ENCODE measurements around the gene SNX17.

Gene SNX17

DNA sequence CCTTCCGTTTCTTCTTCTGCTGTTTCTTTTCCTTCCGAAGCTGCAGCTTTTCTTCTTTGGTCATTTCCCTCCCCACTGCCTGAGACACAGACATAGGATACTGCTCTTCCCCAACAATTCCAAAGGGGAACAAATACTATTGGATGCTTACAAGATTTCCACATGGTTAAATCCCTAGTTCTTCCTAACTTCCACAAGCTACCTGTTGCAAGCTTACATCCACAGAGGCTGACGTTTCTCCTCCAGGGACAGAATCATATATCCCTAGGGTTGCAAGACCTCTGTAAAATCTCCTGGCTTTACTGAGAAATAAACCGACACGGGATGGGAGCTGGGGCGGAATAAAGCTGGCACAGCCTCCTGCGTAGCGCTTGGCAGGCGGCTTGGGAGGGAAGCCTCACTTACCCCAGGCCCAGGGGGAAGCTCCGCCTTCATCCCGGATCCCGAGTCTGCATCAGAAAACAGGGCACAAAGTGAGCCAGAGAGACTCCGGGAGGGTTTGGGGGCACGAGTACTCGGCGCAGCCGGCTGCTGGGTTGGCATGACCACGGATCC, 868 bp upstream of the SNX17 start:
- no peak for DNase-seq (ENCODE audit: low read depth)

DNA sequence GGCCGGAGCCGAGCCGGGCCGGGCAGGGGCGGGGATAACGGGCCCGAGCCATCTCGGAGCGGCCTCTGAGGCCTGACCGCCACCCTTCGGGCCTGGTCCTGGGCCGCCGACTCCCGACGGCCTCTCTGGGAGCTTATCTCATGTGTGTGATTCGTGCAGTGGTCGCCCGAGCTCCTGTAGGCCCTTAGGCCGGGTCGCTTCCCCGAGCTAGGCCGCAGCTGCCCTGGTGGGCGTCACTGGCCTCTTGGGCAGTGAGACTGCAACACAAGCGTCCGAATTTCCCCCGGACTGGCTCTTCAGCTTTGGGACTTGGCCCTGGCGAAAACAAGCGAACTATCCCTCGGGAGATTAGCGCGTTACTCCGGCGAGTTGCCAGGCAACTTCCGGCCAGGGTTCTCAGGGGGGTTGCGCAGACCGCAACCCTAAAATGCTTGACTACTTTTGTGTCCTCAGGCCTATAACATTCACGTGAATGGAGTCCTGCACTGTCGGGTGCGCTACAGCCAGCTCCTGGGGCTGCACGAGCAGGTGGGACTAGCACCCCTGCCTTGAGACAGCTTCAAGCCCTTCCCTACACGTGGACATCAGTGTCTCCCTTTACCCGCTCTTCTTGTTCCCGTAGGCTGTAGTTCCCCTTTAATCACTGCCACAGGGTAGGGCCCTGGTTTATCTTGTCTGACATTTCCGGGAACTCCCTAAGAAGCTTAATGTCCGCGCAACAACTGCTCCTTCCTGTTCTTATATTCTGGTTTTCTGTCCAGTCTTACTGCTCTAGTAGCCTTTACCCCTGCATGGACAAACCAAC, 602 bp downstream of the SNX17 start:
- DNase-seq (ENCODE audit: low read depth): no peak

DNA sequence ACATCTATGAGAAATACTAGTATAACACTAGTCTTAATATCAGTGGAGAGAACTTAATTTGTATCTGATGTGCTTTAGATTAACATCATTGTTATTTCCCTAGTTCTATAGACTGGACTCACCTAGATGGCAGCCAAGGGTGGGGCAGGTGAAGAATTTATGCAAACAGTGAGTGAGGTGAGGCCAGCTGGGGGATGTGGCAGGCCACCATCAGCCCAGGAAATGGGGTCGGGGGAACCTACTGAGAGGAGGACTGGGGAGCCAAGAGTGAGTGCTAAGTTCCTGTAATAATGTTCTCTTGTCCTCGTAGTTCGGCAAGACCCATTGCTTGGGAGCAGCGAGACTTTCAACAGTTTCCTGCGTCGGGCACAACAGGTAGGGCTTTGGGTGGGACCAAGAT, 2.5 kb downstream of the SNX17 start:
- DNase-seq (ENCODE audit: low read depth): no peak

DNA sequence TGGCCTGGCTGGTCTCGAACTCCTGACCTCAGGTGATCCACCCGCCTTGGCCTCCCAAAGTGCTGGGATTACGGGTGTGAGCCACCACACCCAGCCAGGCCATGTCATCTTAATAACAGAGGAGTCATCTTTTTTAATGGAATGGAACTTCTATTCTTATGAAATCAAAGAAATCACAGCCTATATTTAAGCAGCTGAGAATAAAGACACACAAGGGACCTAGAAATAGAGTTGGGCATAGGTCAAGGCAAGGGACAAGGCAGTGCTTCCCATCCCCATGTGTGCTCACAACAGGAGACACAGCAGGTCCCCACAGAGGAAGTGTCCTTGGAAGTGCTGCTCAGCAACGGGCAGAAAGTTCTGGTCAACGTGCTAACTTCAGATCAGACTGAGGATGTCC, 3.2 kb downstream of the SNX17 start:
- DNase-seq (ENCODE audit: low read depth): no peak

DNA sequence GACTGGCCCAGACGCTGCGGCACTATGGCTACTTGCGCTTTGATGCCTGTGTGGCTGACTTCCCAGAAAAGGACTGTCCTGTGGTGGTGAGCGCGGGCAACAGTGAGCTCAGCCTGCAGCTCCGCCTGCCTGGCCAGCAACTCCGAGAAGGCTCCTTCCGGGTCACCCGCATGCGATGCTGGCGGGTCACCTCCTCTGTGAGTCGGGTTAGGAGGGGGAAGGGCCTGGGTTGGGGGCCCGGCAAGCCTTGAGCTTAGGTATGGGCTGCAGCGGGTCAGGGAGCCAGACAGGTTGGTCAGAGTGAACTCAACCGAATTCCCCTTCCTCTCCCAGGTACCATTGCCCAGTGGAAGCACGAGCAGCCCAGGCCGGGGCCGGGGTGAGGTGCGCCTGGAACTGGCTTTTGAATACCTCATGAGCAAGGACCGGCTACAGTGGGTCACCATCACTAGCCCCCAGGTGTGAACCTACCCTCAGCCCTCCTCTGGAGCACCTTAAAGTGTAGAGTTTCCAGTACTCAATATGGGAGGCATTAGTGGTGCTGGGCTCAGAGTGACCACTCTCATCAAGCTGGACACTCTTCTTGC, 5.2 kb downstream of the SNX17 start:
- no peak for DNase-seq (ENCODE audit: low read depth)

DNA sequence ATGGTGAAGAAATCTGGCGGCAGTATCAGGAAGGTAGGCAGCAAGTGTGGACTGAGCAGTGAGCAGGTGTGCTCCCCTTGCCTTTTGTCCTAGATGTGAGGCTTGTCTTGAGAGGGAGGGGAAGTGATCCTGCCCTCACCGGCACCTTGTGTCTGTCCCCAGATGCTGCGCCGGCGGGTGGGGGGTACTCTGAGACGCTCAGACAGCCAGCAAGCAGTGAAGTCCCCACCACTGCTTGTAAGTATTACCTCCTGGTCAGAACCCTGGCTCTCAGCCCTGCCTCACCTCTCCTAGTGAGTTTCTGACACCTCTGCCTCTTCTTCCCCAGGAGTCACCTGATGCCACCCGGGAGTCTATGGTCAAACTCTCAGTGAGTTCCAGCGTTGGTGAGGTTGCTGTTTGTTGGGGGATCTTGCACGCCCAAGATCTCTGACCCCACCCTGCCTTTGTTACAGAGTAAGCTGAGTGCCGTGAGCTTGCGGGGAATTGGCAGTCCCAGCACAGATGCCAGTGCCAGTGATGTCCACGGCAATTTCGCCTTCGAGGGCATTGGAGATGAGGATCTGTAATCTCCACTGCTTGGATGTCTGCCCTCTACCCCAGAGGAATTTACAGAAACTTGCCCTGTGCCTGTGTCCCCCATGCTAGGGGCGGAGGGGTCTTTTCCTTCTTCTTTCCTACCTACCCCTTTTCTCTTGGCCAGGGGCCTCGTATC, 5.9 kb downstream of the SNX17 start:
- DNase-seq (ENCODE audit: low read depth): no peak

DNA sequence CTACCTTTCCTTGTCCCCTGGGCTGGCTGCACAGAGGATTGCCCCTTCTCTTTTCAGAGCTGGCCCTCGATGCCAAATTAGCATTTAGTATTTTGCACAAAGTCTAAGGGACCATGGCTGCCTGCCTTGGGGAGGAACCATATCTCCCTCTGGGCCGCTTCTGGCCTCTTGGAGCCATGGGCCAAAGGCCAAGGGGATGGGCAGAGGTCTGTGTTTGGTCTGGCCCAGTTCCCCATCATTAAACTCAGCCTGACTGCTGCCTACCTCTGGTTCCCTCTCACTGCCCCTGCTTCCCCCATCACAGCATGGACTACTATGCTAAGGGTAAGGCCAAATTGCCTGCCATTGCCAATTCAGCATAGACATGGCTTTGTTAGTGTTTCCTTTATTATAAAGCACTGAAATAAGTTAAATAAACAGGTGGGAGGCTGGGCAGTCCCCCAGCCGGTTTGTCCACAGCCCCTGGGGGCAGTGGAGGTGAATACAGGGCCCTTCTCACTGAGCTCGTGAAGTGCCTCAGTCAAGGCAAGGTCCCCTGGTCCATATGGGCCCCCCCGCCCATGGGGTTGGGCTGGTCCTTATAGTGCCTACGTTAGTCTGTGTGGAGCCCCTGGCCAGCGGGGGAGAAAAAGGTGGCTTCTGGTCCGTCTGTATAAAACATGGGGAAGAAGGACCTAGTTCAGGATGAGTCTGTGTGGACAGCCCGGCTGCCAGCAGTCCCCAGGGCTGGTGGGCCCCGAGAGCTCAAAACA, 6.6 kb downstream of the SNX17 start:
- DNase-seq (ENCODE audit: low read depth): no peak

DNA sequence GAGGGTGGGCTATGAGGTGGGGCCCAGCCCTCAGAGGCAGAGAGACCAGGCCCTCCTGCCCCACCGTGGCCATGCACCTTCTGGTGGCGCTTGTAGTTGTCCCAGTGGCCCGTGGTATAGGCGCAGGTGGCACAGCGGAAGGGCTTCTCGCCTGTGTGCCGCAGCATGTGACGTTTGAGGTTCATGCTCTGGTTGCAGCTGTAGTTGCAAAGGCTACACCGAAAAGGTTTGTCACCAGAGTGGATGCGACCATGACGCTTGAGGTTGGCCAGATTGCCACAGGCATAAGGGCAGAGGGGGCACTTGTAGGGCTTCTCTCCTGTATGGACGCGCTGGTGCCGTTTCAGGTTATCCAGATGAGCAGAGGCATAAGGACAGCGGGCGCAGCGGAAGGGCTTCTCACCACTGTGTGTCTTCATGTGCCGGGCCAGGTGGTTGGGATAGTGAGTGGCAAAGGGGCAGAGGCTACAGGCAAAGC, 7.2 kb downstream of the SNX17 start:
- no peak for DNase-seq (ENCODE audit: low read depth)

DNA sequence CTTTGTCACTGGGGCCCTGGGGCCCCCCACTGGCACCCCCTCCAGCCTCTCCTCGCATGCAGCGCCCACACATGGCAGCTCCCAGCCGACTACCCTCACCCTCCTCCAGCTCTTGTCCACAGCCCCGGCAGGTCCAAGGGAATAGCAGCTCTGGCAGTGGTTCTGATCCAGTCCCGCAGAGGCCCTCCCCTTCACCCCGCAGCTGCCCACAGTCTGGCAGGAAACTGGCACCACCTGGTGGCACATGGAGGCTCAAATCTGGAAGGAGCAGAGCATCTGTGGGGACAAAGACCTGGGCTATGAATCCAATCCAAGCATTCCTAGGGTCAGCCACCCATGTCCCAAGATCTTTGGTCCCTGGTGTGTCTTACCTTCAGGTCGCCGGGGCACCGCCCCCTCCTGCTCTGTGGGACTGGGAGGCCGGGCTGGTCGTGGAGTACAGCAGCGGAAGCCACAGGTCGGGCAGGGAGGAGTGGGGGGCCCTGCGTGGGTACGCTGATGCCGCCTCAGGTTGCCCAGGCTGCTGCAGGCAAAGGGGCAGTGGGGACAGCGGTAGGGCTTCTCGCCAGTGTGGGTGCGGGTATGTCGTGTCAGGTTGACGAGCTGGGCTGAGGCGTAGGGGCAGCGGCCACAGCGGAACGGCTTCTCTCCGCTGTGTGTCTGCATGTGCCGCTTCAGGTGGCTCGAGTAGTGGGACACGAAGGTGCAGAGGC, 7.8 kb downstream of the SNX17 start:
- no peak for DNase-seq (ENCODE audit: low read depth)

DNA sequence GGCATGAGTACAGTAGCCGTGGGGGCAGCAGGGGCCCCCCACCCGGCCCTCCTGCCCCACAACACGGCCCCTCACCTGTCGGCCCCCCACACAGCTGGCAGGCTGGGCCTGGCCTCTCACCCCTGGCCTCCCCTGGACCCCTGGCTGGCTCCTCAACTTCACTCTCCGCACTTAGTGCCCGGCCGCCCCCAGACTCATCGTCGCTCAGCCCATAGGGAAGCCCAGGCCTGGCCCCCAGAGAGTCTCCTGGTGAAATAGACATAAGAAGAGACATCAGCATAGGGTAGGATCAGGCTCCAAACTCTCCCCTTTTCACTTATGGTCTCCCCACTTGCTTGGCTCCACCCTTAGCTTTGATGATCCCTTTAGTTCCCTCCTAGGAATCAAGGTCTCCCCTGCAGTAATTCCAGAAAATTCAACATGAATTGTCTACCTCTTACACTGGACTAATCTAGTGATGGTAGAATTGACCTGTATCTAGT, 8.4 kb downstream of the SNX17 start:
- no peak for DNase-seq (ENCODE audit: low read depth)

DNA sequence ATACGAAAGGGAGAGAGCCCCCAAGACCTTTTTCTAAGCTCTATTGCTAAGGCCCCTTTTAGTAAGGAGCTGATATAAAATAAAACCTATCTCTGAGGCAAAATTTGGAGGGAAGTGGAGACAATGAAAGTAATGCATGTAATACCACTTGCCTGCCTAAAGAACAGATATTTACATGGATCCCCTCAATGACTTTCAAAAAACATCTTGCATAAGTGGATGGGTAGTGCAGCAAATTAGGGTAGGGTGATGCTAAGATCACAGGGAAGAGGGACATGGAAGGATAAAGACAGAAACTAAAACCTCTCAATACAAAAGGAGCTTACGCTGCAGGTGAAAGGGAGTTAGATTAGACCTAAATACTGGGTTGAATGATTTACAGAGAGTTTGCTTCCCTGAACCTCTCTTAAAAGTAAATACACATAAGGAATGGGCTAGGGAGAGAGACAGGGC, 9.0 kb downstream of the SNX17 start:
- no peak for DNase-seq (ENCODE audit: low read depth)

DNA sequence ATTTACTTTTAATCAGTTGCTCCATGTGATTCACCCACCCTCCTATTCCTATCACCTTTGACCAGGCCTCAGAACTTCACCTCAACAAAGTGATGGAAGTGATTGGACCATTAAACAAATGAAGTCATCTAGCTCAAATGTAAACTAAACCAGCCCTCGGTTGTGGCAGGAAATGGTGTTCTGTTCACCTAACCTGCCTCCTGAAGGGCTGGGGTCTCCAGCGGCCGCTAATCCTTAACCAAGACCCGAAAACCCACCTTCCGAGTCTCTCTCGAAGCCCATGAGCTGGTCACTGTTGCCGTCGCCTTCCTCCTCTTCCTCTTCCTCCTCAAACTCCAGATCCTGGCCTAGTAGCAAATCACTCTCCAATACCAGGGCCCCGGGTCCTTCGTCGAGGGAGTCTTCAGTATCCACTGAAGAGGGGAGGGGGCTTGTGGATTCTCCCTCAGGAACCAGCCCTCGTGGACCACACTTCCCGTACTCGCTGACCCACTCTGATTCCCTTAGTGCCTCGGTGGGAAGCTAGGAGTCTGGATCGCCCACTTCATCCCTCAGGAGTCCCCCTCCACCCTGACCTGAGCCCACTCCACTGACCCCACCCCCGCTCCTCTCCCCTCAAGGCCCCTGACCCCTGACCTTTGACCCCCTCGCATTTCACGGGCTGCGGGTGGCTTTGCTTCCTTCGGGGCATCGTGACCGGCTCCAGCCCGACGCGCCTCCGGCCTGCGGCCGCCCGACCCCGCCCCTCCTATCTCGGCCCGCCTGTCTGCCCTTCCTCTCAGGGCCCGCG, 9.6 kb downstream of the SNX17 start:
- peak; percentile 29 for DNase-seq (ENCODE audit: low read depth)

DNA sequence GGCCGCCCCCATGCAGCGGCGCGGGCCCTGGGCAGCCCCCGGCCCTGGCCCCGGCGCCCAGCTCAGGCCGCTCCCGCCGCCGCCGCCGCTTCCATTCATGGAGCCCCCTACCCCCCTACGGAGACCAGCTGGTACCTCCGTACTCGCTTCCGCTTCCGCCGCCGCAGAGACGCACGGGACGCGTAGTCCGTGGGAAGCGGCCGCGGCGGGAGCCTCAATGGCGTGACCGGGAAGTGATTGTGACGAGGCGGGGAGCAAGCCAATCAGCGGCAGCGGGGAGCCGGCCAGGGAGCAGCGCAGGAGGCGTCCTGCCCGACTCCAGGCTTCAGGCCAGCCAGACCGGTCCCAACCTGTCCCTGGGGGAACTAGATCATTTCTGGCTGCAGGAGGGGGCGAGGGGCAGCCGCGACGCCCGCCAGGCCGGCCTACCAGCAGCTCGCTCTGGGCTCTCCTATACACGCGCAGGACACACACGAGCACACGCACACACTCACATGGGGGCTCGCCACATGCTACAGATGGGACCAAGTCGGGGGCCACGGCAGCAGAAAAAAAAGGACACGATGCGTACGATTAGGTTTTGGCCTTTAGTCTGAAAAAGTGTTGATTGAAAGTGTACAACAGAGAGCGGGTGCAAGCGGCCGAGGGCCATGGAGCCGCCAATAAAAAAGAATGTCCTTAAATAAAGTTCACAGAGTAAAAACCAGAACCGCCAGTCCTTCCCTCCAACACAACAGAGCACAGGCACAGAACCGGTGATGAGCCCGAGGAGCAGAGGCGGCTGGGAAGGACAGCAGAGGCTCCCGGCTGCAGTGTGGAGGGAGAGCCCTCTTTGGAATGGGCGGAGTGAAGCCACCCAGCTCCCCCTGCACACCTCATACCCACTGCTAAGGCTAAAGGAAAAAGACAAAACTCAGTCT, 10.5 kb downstream of the SNX17 start, which contains the start of gene ZNF513:
Gene ZNF513, minus strand, starts transcription at position 109 of the 920 bp plus-strand sequence. CDS start 208 bp downstream, outside the sequence.
- peak; percentile 83 for DNase-seq (ENCODE audit: low read depth)

DNA sequence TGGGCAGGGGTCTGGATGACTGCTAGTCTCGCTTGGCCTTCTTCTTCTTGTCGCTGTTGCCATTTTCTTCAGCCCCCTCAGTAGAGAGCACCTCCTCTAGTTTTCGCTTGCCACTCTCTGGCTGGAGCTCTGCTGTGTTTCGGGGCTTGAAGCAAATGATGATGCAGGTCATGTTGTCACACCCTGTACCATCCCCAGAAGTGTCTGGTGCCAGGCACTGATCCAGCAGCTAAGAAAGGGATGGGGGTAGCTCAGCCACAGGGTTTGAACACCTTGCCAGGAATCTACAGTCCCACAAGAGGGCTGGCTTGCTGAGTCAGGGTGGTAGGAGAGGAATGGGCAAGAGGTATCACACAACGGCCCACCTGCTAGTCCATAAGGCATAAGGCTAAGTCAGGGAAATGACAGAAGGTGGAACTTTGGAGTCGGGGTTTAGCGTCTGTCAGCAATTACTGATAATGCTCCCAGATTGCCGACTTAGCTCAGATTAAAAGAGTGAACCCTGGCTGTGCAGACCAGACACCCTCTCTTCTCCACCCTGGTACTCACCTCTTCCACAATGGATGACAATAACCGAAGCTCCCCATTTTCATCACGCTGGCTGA, 11.3 kb downstream of the SNX17 start:
- no peak for DNase-seq (ENCODE audit: low read depth)

DNA sequence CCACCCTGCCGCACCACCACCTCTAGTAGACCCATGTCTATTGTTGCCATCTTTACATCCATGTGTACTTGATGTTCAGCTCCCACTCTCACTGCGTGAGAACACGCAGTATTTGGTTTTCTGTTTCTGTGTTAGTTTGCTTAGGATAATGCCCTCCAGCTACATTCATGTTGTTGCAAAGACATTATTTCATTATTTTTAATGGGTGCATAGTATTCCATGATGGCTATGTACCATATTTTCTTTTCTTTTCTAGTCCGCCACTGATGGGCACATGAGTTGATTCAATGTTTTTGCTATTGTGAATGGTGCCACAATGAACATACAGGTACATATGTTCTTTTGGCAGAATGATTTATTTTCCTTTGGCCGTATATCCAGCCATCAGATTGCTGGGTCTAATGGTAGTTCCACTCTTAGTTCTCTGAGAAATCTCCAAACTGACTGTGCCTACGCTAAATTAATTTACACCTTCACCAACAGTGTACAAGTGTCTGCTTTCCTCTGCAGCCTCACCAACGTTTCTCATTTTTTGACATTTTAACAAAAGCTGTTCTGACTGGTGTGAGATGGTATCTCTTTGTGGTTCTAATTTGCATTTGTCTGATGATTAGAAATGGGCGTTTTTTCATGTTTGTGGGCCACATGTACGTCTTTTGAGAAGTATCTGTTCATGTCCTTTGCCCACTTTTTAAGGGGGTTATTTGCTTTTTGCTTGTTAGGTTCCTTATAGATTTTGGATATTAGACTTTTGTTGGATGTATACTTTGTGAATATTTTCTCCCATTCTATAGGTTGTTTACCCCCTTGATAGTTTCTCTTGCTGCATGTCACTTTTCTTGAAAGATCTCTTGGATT, 20.6 kb downstream of the SNX17 start:
- DNase-seq (ENCODE audit: low read depth): no peak

DNA sequence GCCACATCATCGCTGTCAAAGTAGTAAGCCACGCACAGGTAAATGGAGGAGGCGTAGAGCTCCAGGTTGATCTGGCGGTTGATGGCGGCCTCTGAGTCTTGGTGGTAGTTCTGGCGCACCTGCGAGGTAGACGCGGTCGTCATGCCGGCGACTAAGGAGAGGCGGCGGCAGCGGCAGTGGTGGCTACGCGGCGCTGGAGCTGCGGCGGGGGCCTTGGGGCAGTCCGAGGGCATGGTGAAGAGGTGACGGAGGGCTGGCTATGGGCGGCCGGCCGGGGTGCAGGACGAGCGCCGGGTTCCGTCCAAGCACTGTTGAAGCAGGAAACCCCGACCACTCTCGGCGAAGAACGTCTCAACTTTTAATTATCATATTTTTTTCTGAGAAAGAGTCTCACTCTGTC, 22.8 kb downstream of the SNX17 start:
- no peak for DNase-seq (ENCODE audit: low read depth)

DNA sequence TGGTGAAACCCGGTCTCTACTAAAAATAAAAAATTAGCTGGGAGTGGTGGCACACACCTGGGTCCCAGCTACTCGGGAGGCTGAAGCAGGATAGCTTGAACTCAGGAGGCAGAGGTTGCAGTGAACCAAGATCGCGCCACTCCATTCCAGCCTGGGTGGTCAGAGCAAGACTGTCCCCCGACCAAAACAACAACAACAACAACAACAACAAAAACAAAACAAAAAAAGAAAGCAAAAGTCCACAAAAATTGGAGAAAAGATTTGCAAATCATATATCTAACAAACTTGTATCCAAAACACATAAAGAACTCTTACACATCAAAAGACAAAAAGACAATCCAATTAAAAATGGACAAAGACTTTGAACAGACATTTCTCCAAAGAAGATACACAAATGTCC, 28.5 kb downstream of the SNX17 start:
- DNase-seq (ENCODE audit: low read depth): no peak

Data from activated T-helper 9 cell treated with anti-CD3 and anti-CD28 coated beads, Interleukin-2, amount 50 U/mL, for 16 hours (primary cell).